Activated CD8-positive, alpha-beta memory T cell treated with anti-CD3 and anti-CD28 coated beads for 1 hour (primary cell): ENCODE results near the gene CTBP1.
A peak's percentile ranks its signal among the peaks of the same experiment; 100 is the strongest.

Source experiments
- DNase-seq, 2 donors: peaks; one replicate each; pipeline ENCODE4 v3.0.0-alpha.2; 2020; ENCODE audit warnings: low read depth in 1 of 2; ENCODE audit errors: extremely low read depth in 1 of 2

The CTBP1 gene

DNA sequence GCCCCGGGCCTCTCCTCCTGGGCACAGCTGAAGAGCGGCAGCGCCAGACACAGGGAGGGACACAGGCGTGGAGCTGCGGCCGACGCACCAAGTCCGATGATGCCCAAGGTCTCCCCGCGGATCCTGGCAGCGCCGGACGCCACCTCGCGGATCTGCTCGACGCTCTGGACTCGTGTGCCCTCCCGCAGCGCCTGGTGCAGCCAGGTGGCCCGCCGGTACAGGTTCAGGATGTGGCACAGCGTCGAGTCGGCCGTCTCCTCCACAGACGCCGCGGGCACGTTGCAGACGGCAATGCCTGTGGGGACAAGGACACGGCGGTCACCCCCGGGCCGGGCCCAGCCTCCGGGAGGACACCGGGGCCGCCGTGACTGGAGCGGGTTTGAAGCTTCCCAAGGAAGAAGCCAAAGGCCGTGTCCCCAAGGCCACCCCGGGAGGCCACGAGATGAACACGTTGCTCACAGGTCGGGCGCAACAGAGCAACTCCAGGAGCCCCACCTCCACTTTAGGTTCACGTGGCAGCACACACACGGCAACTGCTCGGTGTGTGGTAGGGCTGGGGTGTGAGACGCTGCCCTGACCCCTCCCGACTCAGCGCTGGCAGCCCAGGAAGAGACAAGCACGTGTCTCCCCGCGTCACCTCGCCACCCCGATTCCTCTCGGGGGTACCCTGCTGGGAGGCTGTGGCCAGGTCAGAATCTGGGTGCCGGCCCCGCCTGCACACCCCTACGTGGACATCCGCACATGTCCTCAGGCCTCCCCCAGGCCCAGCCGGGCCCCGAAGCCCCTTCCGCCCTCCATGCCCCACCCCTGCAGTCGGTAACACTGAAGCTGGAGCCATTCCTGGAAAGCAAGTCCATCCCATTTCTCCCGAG, 23.4 kb downstream of the CTBP1 start:
- no peak for DNase-seq

GRCh38 chr4:1223841-1224809, 24.8 kb downstream of the CTBP1 start:
- DNase-seq: no peak

GRCh38 chr4:1222938-1223690, 25.8 kb downstream of the CTBP1 start:
- DNase-seq: no peak

DNA sequence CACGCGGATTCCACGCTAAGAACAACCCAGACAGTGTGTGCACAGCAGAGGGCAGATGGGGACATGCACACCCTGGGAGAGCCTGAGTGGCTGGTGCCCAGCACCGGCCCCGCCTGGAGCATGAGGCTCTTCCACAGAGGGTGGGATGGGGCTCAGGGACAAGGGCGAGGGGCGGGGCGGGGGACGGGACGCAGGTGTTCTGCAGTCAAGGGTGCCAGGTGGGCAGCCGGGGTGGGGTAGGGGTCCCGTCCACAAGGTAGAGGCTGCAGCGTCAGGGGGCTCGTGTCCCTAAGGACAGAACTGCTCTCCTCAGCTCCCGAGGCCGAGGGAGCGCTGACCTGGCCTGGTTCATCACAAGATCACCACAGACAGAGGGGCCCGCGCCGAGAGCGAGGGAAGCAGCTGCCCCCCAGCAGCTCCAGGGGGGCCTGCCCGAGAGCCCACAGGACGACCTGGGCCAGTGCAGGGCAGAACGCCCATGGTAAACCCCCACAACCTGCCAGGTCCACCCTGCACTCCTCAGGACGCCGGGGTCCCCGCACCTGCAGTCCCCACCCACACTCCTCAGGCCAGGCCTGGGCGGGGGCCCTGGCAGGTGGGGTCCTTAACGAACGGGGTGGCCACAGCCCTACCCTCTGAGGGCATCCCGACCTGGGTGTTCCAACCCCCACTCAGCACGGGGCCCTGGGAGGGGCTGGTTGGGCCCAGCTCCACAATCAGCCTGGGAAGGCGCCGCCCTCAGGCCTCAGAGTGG, 26.7 kb downstream of the CTBP1 start:
- no peak for DNase-seq

DNA sequence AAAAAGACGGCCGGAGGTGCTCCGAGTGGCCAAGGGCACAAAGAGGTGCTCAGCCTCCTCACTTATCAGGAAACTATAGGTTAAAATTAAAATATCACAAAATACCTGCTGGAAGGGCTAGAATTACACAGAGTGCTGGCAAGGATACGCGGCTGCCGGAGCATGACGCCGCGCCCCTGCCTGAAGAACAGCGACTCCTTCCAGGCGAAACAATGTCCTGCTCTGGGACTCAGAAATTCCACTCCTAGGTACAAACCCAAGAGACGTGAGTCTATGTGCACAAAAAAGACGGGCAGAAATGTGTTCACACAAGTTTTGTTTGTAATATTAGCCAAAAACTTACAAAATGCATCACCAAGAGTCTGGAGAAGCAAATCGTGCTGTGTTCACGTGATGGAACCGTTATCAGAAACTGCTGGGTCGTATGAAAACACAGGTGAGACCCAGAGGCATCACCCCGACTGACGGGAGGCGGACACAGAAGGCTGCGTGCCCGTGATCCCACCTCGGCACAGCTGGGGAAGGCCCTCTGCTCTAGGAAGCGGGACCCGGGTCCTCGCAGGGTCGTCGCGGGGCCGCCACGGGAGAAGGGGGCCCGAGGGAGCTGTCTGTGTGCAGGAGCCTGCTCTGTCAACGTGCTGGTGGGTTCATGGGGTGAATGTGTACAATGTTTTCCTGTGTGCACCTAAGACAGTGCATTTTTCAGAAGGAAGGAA, 27.6 kb downstream of the CTBP1 start:
- no peak for DNase-seq

- no peak for DNase-seq
These were observed 28.4 kb downstream of the CTBP1 start for GRCh38 chr4:1220566-1220965.

- DNase-seq: no peak
These were observed 29.4 kb downstream of the CTBP1 start for GRCh38 chr4:1219566-1219950.

DNA sequence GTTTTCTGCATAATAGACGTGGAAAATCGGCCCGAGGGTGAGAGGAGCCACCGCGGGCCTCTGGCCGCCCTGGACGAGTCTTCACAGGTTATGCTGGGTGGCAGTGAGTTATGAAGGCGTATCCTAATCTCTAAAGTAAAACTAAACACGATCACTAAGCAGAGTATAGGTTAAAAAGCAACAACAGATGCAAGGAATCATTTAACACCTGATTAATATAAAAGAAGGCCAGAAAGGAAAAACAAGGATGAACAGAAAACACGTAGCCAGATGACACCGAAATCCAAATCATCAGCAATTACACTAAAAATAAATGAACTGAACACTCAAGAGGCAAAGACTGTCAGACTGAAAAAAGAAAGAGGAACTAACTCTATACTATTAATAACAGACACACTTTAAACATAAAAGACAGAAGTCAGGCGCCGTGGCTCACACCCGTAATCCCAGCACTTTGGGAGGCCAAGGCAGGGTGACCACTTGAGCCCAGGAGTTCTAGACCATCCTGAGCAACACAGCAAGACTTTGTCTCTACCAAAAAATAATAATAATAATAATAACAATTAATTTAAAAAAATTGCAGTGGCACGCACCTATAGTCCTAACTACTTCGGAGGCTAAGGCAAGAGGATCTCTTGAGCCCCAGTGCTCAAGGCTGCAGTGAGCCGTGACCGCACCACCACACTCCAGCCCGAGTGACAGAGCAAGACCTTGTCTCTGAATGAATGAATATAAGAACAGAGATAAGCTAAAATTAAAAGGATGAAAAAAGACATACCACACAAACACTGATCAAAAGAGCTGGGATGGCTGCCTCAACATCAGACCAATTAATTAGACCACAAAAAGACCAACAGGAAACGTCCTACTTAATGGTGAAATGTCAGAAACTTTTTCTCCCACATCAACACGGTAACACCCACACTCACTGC, 30.0 kb downstream of the CTBP1 start:
- no peak for DNase-seq

DNA sequence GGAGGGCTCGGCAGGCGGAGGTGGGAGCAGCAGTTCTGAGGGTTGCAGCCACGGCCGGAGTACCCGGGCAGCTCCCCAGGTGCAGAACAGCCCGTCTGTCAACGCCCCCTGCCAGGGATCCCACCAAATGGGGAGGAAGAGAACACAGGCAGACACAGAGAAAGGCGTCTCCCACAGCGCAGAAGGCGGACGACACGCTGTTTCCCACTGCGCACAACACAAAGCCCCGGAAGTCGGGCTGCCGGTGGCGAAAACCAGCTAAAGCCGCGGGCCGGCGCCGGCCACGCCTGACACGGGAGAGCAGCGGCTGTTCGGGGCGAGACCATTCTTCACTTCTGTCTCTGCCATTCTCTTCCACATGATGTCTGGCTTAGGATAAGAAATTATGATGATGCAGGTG, 31.6 kb downstream of the CTBP1 start:
- no peak for DNase-seq

DNA sequence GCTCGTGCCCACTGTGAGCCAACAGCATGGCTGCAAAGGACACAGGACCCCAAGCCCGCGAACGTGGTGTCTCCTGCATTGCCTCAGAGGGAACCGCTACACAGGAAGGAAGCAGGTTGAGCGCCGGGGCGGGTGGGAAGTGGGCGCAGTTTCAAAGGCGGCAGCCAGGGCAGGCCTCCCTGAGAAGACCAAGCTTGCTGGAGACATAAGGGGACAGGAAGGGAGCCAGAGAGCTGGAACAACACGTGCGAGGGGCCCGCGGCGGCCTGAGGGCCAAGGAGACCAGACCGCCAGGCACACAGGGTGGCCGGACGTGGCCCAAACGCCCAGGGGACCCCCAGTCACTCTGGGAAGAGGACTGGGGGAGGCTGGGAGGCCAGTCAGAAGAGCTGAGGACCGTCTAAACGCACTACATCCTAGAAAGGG, 32.0 kb downstream of the CTBP1 start:
- peak; percentile 18 to 23 for DNase-seq

- DNase-seq: no peak
These were observed 32.8 kb downstream of the CTBP1 start for GRCh38 chr4:1216076-1216614.

GRCh38 chr4:1215141-1216075, 33.5 kb downstream of the CTBP1 start:
- no peak for DNase-seq

GRCh38 chr4:1214101-1215095, 34.5 kb downstream of the CTBP1 start:
- no peak for DNase-seq

DNA sequence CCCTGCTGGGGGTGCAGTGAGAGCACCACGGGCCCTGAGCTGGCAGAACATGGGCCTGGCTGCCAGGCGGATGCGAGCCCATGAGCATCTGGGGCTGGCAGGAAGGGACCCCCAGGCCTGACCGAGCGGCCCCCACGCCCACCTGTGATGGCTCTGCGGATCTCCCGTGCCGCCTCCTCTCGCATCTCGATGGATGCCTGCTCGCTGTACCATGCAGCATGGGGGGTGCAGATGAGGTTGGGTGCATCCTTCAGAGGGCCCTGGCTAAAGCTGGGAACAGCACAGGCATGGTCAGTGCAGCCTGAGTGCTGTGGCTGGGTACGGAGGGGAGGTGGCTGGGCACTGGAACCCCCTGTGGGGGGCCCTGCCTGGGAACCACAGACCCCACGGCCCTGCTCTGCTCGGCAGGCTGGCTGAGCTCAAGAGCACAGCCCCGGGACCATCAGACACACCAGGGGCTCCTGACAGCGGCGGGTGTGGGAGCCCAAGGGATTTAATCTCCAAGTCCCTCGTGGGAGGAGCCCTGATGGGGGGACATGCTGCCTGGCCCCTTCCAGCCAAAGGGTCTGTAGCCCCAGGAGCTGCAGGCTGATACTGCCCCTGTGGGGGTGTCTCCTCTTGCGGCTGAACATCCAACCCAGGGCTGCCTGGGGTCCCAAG, 35.5 kb downstream of the CTBP1 start:
- no peak for DNase-seq

DNA sequence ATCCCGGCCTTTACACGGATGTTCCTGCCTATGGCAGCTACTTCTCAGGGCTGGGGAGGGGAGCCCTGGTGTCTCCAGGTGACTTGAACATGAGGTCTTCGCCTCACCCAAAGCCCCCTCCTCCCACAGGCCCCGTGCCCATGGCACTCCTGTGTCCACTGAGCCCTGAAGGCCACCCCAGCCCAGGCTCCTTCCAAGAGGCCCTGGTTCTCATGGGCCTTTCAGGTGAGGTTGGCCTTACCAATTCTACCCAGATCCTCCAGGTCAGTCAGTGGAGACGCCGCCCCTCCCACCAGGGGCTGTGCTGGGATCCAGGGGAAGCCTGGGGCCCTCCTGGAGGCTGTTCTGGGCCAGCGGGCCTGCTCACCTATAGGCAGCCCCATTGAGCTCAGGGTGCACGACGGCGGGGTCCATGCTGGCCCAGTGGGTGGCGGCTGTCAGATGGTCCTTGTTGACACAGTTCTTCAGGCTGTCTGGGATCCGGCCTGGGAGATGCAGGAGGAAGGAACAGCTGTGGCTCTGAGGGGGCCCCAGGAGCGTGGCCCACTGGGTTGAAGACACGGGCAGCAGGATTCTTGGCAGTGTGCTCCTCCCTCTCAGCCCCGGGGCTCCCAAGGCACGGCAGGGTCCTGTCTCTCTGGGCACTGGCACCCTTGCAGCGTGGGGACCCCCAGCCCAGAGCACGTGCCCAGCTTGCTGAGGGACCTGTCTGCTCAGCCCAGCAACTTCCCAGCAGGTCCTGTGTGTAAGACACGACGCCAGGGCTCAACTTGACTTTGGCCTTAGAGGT, 36.2 kb downstream of the CTBP1 start:
- no peak for DNase-seq
